ENCODE results near the gene C1GALT1.

DNA sequence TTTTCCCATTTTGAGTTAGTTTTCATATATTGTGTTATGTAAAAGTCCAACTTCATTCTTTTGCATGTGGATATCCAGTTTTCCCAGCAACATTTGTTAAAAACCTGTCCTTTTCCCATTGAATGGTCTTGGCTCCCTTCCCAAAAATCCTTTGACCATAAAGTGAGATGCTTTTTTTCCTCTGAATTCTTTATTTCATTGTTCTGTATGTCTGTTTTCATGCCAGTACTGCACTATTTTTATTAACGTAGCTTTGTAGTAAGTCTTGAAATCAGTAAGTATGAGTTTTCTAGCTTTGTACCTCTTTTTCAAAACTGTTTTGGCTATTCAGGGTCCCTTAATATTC lies 20.0 kb downstream of the C1GALT1 start:
- TF ChIP-seq, protein P1, sequence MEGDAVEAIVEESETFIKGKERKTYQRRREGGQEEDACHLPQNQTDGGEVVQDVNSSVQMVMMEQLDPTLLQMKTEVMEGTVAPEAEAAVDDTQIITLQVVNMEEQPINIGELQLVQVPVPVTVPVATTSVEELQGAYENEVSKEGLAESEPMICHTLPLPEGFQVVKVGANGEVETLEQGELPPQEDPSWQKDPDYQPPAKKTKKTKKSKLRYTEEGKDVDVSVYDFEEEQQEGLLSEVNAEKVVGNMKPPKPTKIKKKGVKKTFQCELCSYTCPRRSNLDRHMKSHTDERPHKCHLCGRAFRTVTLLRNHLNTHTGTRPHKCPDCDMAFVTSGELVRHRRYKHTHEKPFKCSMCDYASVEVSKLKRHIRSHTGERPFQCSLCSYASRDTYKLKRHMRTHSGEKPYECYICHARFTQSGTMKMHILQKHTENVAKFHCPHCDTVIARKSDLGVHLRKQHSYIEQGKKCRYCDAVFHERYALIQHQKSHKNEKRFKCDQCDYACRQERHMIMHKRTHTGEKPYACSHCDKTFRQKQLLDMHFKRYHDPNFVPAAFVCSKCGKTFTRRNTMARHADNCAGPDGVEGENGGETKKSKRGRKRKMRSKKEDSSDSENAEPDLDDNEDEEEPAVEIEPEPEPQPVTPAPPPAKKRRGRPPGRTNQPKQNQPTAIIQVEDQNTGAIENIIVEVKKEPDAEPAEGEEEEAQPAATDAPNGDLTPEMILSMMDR (IDR thresholded peaks at IDR 0.05), result no peak
- TF ChIP-seq POLR2A (IDR thresholded peaks at IDR 0.05), result no peak

All from lower leg skin (tissue), 3 donors.